Thoracic aorta (tissue), 2 donors: ENCODE results near the gene ITGA6. TPM values are rescaled to one million over a fixed set of nuclear protein-coding genes. Genes with fewer than 3 reads are reported as not detected.

Source experiments
- ATAC-seq: fragments of 150-250 bp; one replicate; pipeline ENCODE4 v1.8.0; 2017; ENCODE audit warnings: low read depth; ENCODE audit not compliant: insufficient number of reproducible peaks, low FRiP score
- DNase-seq: peaks from one replicate; pipeline ENCODE4 v3.0.0-alpha.2; 2020; ENCODE audit warnings: low spot score
- H3K27ac ChIP-seq, 2 donors: fragments of 200-600 bp; sonication (generic); 1 replicate in 1 of 2; 2 replicates in 1 of 2; pipeline ENCODE4 v1.5.1; 2016; ENCODE audit warnings: mild to moderate bottlenecking in 2 of 2, moderate library complexity in 2 of 2
- H3K27me3 ChIP-seq: fragments of 200-600 bp; sonication (generic); replicated peaks from 2 replicates; pipeline ENCODE4 v1.6.0; 2016; ENCODE audit warnings: mild to moderate bottlenecking; ENCODE audit not compliant: insufficient read depth
- H3K36me3 ChIP-seq: fragments of 200-600 bp; sonication (generic); one replicate; pipeline ENCODE4 v1.5.1; 2016
- H3K4me1 ChIP-seq, 2 donors: fragments of 200-600 bp; sonication (generic); 1 replicate in 1 of 2; 2 replicates in 1 of 2; pipeline versions ENCODE4 v1.5.1 to v1.6.0; 2016; ENCODE audit warnings: low read depth in 2 of 2, mild to moderate bottlenecking in 1 of 2; ENCODE audit not compliant: control insufficient read depth in 1 of 2
- H3K4me3 ChIP-seq: fragments of 200-600 bp; sonication (generic); 2 replicates; pipeline ENCODE4 v1.5.1; 2016; ENCODE audit warnings: mild to moderate bottlenecking
- H3K9me3 ChIP-seq: fragments of 200-600 bp; sonication (generic); 2 replicates; pipeline ENCODE4 v1.5.1; 2016
- total RNA-seq, 2 donors: library from RNA; depleted of rRNA; stranded (reverse); fragments of >200 nt; gene quantifications; one replicate each; pipeline versions ENCODE4 v1.1.0 to v1.2.3, GENCODE V29; 2016
- TF ChIP-seq, protein P1 (sequence below): fragments of 200-600 bp; sonication (generic); IDR thresholded peaks from one replicate; pipeline ENCODE4 v1.5.1; 2019; ENCODE audit warnings: antibody characterized with exemption

The ITGA6 gene
- total RNA-seq, 2 donors from 2014 or later, result 20.2 to 27.3 TPM

DNA sequence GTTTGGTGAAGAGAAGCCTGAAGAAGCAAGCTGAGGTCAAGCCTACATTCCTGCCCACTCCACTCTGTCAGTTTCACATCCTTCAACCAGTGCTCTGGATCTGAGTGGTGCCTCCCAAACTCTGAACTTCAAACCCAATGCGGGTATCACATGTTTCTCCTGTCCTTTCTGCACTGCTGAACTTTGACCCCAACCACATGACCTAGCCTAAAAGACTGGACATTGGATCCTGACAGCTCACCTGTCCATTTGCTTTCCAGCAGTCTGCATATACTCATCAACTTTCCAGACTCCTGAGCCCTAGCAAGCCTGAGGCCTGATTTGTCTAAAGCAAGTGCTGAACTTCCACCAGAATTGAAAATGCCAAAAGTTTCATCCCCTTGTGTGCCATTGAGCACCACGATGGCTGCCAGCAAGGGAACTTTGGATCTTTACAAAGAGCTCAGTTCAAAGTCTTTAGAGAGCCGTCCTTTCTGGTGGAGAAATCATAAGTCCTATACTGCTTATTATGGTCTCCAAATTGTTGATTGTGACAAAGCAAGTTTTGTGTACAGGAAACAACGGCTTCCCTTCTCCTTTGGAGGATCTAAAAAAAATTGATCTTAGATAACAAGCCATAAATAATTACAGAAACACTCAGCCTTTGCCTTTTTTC, 37.6 kb upstream of the ITGA6 start:
- DNase-seq, result no peak
- no peaks in the 10 kb centered on the region for H3K27me3 ChIP-seq
- no peak overlapping the region for H3K27ac ChIP-seq
- H3K9me3 ChIP-seq, result no peaks in the 10 kb centered on the region
- H3K4me3 ChIP-seq, result no peak overlapping the region
- TF ChIP-seq, protein P1, sequence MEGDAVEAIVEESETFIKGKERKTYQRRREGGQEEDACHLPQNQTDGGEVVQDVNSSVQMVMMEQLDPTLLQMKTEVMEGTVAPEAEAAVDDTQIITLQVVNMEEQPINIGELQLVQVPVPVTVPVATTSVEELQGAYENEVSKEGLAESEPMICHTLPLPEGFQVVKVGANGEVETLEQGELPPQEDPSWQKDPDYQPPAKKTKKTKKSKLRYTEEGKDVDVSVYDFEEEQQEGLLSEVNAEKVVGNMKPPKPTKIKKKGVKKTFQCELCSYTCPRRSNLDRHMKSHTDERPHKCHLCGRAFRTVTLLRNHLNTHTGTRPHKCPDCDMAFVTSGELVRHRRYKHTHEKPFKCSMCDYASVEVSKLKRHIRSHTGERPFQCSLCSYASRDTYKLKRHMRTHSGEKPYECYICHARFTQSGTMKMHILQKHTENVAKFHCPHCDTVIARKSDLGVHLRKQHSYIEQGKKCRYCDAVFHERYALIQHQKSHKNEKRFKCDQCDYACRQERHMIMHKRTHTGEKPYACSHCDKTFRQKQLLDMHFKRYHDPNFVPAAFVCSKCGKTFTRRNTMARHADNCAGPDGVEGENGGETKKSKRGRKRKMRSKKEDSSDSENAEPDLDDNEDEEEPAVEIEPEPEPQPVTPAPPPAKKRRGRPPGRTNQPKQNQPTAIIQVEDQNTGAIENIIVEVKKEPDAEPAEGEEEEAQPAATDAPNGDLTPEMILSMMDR, result no peak
- ATAC-seq, result no peak
- H3K4me1 ChIP-seq, result peaks cover 11 to 14% of the 10 kb centered on the region in 2 donors
- H3K36me3 ChIP-seq, result no peaks in the 10 kb centered on the region

DNA sequence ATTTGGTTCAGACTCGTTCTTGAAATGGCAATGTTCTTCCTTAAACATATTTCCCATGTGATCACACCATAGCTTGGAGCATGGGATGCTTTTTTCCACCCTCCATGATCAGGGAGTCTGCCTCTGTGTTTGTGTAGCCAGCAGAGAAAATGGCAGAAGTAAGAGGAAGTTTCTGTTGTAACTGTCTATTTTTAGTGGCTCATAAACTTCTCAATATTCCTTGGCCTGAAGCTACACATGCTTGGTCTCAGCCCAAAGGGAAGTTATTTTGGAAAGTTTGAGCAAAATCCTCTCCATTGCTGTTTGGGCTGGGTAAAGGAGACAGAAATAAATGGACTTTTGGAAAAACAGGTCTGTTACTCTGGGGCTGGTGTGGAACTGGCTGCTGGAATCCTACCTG, 33.4 kb upstream of the ITGA6 start:
- TF ChIP-seq, protein P1, result no peak
- peak overlapping the region; percentile 35 to 63 for H3K27ac ChIP-seq
- peak overlapping the region; percentile 40 for H3K4me3 ChIP-seq
- peak; percentile 88 for ATAC-seq
- no peaks in the 10 kb centered on the region for H3K36me3 ChIP-seq
- no peak for DNase-seq
- peaks cover 11 to 29% of the 10 kb centered on the region in 2 donors for H3K4me1 ChIP-seq
- H3K9me3 ChIP-seq, result no peaks in the 10 kb centered on the region
- no peaks in the 10 kb centered on the region for H3K27me3 ChIP-seq

DNA sequence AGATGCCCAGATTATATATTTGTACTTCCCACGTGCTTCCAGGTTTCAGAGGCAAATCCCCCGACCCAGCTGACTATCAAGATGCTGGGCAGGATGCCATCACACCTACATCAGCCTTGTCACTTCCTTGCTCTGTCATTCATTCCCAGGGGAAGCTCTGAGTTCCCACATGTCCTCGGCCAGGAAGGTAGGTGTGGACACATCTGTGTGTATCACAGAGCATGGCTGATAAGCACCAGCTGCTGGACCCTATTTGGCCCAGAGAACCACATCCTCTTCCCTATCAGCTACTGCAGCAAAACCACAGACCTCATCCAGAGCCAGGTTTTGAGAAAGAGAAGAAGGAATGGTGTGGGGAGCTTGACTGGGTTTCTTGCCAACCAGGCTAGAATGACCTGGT, 31.9 kb upstream of the ITGA6 start:
- no peak for ATAC-seq

DNA sequence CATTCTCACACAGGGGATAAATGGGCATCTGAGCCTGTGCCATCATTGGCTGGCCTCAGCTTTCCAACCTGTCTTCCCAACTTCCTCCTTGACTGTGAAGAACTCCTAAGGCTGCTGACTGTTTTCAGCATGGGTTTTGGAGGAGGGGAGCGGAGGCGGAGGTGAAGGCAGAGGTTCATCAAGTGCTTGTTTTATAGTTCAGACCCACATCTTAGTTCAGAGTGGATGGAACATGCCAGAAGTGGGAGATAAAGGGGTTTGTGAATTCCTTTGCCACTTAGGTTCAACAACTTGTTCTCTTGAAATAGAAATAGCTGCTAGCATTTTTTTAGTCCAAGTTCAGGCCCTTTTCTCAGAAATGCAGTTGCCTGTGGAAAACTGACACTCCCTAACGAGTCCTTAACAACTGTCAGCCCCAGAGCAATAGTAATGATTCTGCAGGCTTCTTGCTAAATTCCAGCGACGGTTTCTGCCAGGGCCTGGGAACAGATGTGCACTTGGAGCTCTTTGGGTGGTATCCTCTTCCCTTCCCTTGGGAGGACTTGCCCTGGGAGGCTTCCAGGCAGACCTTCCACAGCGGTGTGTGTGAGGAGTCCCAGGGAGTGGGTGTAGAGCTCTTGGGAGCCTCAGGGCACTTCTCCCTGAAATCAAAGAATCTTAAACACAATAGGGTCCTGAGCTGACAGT, 30.1 kb upstream of the ITGA6 start:
- H3K36me3 ChIP-seq, result no peaks in the 10 kb centered on the region
- no peak overlapping the region for H3K27ac ChIP-seq
- ATAC-seq, result no peak
- TF ChIP-seq, protein P1, result no peak
- no peak for DNase-seq
- H3K27me3 ChIP-seq, result no peaks in the 10 kb centered on the region
- H3K9me3 ChIP-seq, result no peaks in the 10 kb centered on the region
- peaks cover 11 to 29% of the 10 kb centered on the region in 2 donors for H3K4me1 ChIP-seq
- H3K4me3 ChIP-seq, result no peak overlapping the region

More for the DNA sequence above, 31.9 kb upstream of the ITGA6 start:
- Histone ChIP-seq H3K9me3 (no peaks in the 10 kb centered on the region), H3K27ac (no peak overlapping the region), H3K36me3 (no peaks in the 10 kb centered on the region), H3K27me3 (no peaks in the 10 kb centered on the region), H3K4me3 (no peak overlapping the region), H3K4me1 (peaks cover 11 to 29% of the 10 kb centered on the region in 2 donors)
- DNase-seq, result no peak
- TF ChIP-seq, protein P1, result no peak

DNA sequence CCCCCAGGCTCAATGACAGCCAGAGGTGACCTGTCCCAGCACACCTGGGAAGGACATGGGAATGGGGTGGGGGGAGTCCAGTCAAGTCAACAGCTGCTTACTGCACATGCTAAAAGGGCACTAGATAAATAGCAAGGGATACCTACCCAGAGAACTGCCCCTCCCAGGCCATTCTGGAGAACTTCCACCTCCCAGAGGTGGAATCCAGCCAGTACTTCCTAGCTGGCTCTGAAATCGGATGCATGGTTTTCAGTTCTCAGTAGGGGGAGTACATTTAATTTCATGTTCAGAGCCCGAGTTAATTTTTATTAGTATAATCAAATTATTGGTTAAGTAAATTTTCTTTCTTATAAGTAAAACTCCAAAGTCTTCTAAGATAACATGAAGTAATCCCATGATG, 28.9 kb upstream of the ITGA6 start:
- no peaks in the 10 kb centered on the region for H3K36me3 ChIP-seq
- DNase-seq (no peak), ATAC-seq (no peak)
- H3K27me3 ChIP-seq, result no peaks in the 10 kb centered on the region
- H3K4me1 ChIP-seq, result peaks cover 11 to 27% of the 10 kb centered on the region in 2 donors
- TF ChIP-seq, protein P1, result no peak
- H3K4me3 ChIP-seq, result no peak overlapping the region
- H3K9me3 ChIP-seq, result no peaks in the 10 kb centered on the region
- no peak overlapping the region for H3K27ac ChIP-seq
